Anterior cingulate cortex (tissue), 58 donors: Measurements from ENCODE around the gene CRIP3.
A peak's percentile ranks its signal among the peaks of the same experiment; 100 is the strongest.
"Not testable (repeated sequence)": the region's sequence is repeated elsewhere in the genome, so short reads cannot be mapped to it uniquely, and the experiment has no call there.

Source experiments
- DNase-seq, 58 donors: peaks; one replicate each; lab custom pipeline; 2025; lab: John Stamatoyannopoulos, UW

The CRIP3 gene

DNA sequence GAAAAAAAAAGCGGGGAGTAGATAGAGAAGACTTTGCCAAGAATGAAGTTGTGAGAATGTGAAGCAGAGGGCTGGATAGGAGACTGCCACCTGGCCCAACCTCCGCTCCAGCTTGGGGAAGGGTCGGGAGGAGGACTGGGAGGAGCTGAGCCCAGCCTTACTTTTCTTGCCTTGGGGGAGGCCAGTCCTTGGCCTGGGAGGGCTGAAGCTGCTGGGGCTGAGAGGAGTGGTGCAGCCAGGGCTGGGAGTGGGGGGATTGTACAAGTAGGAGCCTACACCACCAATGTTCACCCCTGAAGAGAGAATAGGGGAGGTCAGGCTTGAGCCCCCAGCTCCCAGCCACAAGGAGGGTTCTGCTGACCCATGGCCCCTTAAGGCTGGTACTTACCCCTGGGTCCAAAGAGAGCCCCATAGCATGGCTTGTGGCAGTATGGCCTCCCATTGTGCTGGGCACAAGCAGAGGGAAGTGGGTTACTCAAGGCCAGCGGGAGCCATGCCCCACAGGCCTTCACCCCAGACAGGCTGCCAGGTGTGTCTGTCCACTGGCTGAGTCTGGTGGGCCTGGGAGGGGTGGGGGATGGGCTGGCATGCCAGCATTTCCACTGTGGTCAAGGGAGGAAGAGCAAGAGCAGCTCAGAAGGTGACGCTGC, 1.1 kb downstream of the CRIP3 start:
- DNase-seq = no peak

DNA sequence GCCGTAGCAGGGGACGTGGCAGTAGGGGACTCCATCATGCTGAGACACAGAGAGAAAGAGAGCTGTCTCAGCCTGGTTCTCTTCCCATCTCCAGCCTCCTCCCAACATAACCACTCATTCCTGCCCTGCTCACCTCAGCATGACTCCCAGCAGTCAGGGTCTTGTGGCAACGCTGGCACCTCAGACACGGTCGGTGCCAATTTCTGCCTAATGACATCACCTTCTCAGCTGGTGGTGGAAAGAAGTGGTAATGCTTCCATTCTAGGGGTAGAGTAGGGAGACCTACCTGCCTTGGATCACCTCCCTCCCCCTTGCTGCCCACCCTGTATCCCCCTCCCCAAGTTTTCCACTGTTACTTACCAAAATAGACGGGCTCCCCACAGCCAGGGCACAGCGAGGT, 2.5 kb downstream of the CRIP3 start:
- no peak for DNase-seq

DNA sequence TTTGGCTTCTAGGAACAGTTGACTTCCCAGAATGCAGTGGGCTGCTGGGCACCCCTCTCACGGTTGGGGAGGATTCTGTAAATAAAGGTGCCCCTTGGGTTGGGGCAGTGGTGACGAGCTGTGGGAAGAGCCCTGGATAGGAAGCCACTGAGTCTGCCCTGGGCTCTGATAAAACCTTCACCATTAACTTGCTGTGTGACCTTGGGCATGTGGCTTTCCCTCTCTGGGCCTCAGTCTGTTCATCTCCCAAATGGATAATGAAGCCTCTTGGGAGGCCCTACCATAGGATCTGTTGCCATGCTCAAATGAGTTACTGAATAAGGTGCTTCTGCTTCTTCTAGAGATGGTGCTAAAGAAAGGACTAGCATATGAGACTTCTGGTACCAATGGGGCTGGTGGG, 3.7 kb downstream of the CRIP3 start:
- no peak for DNase-seq

DNA sequence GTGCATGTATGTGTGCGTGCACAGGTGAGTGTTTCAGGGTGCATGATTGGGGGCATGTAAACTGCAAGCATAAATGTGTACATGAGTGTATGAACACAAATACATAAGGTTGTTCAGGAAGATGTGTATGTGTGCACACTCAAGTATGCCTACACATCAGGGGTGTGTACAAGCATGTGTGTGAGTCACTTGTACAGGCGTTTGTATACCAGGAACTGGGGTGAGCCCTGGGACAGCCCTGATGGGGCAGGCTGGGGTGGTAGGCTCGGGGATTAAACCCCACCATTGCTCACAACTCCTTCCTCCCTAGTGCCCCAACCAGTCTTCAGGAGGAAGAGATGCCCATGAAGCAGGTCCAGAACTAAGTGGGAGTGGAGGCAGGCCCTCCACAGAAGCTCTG, 4.3 kb downstream of the CRIP3 start:
- no peak for DNase-seq

DNA sequence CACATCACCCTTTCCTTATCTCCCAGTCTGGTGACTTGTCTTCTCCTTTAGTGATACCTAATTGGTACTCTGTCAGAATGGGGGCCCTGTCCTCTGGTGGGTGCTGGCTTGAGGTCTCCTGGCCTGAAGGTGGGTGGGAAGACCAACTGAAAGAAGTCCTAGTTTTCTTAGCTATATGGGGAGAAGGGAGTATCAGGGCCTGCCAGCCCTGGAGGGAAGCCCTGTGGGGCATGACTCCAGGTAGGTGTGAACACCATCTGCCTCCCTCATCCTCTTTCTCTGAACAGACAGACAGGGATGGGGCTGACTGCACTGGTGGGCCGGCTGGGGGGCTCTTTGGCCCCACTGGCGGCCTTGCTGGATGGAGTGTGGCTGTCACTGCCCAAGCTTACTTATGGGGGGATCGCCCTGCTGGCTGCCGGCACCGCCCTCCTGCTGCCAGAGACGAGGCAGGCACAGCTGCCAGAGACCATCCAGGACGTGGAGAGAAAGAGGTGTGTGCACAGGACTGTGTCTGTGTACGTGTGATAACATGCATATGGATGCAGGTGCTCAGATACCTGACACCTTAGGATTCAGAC, 4.8 kb downstream of the CRIP3 start:
- DNase-seq = no peak

DNA sequence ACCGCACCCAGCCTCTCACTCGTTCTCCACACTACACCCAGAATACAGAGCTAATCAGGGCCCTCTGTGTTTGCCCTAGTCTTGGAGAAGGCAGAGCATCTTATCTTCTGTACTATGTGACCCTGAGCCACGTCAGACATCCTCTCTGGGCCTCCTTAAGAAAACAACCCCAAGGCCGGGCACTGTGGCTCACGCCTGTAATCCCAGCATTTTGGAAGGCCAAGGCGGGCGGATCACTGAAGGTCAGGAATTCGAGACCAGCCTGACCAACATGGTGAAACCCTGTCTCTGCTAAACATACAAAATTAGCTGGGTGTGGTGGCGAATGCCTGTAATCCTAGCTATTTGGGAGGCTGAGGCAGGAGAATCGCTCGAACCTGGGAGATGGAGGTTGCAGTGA, 5.6 kb downstream of the CRIP3 start:
- DNase-seq = not testable (repeated sequence)

DNA sequence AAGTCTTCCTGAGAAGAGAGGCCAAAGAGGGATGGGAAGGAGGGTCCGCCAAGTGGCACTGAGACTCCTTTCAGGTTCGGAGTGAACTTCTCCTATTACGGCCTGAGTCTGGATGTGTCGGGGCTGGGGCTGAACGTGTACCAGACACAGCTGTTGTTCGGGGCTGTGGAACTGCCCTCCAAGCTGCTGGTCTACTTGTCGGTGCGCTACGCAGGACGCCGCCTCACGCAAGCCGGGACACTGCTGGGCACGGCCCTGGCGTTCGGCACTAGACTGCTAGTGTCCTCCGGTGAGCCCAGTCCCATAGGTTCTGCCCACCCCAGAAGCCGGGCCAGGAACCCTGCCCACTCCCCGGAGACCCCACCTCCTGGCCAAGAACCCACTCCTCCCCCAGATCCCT, 6.5 kb downstream of the CRIP3 start:
- DNase-seq = no peak

DNA sequence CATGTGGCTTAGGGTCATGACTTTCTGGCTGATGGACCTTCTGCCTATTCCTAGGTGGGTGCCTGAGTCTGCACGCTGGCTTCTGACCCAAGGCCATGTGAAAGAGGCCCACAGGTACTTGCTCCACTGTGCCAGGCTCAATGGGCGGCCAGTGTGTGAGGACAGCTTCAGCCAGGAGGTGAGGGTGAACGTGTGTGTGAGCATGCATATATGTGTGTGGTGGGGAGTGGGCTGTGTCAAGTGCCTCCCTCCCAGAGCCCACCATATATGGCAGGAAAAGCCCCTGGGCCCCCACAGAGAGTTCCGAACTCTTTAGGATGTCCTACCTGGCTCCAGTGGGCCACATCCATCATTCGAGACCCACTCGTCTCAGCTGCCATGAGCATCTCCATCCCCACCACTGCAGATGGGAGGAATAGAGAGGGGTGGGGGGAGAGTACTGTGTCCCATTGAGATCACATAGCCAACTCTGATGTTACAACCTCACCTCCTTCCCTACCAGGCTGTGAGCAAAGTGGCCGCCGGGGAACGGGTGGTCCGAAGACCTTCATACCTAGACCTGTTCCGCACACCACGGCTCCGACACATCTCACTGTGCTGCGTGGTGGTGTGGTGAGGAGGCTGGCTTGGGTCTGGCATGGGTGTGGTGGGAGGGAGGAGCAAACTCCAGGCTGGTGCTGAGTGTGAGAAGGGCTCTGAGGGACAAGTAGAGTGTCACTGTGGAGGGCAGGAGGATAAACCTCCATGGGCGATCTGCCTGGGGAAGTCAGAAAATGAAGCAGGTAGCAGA, 7.3 kb downstream of the CRIP3 start:
- no peak for DNase-seq

DNA sequence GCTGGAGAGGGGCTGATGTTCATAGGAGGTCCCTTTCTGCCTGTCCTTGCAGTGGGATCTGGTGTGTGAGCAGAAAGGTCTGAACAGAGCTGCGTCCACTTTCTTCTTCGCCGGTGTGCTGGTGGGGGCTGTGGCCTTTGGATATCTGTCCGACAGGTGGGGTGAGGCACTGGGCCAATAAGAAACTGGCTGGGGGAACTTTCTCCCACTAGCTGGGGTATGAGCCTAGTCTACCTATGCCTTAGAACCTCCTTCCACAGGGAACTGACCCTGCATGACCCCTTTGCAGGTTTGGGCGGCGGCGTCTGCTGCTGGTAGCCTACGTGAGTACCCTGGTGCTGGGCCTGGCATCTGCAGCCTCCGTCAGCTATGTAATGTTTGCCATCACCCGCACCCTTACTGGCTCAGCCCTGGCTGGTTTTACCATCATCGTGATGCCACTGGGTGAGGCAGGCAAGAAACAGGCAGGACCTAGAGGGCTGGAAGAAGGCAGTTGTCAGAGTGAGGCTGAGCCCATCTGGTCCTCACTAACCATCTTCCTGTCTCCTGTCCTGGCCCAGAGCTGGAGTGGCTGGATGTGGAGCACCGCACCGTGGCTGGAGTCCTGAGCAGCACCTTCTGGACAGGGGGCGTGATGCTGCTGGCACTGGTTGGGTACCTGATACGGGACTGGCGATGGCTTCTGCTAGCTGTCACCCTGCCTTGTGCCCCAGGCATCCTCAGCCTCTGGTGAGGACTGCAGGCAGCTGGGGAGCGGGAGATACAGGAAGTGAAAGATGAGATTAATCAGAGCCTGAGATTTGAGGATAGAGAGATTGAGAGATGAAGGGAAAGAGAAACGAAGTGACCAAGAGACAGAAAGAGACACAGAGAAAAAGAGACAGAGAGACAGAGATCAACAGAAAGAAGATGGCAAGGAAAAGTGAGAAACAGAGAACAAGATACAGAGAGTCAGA, 9.0 kb downstream of the CRIP3 start:
- DNase-seq = no peak

DNA sequence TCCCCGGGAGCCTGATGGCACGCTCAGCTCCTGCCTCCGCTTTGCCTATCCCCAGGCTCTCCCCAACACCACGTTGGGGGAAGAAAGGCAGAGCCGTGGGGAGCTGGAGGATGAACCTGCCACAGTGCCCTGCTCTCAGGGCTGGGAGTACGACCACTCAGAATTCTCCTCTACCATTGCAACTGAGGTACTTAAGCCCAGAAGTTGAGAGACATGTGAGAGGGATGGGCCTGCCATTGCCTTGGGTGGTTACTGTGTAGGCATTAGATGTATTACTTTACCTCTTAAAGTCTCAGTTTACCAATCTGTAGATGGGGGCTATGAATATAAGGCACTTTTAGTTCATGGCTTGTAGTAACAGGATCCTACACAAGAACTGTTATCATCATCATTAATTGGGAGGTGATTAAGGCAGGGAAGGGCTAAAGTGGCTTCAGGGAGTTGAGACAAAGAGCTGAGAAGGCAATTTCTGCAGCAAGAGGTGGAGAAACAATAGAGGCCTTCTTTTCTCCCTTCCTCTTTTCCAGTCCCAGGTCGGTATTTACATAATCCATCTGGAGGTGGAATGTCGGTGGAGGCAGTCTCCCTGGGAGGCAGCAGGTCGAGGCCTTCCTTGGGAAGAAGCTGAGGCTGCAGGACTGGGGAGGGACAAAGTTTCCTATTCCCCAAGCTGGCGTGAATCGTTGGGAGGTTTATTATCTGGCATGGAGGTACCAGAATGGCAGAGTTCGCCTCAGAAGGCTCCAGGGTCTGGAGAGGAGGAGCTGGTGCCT, 9.9 kb downstream of the CRIP3 start:
- DNase-seq = no peak

DNA sequence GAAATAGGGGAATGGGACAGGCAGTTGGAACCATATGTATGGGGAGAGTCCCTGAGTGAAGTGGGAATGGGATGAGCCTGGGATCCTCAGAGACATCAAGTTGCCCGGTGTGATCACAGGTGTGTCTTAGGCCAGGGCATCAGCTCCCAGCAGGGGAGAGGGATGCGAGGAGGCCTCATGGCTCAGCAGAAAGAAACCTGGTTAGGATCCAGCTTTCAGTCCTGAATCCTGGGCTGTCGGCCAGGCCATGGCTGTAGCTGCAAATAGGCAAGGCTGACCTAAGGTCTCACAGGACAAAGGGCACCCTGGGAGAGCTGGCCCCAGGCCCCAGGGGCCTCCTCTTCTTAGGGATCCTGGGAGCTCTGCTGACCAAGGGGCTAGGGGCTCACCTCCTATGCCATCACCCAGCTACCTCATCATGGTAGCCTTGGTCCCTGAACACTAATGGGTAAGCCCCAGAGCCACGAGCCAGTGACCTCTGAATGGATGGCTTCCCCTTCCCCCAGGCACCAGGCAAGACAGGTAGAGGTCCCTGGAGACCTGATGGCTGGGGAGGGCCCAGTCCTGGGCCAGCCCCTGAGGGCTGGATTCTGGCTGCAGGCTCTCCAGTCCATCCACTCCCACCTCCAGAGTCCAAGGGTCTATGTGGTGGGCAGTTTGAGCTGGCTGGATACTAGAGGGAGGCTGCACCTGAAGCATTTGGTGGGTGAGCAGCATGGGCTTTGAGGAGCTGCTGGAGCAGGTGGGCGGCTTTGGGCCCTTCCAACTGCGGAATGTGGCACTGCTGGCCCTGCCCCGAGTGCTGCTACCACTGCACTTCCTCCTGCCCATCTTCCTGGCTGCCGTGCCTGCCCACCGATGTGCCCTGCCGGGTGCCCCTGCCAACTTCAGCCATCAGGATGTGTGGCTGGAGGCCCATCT, 10.7 kb downstream of the CRIP3 start, which contains the start of gene SLC22A7:
TSS of gene SLC22A7 (plus strand) at position 617 of the 921 bp plus-strand sequence. CDS start at position 716, 99 bp downstream.
- peak in 1 of 58 donors; percentile 23 for DNase-seq

DNA sequence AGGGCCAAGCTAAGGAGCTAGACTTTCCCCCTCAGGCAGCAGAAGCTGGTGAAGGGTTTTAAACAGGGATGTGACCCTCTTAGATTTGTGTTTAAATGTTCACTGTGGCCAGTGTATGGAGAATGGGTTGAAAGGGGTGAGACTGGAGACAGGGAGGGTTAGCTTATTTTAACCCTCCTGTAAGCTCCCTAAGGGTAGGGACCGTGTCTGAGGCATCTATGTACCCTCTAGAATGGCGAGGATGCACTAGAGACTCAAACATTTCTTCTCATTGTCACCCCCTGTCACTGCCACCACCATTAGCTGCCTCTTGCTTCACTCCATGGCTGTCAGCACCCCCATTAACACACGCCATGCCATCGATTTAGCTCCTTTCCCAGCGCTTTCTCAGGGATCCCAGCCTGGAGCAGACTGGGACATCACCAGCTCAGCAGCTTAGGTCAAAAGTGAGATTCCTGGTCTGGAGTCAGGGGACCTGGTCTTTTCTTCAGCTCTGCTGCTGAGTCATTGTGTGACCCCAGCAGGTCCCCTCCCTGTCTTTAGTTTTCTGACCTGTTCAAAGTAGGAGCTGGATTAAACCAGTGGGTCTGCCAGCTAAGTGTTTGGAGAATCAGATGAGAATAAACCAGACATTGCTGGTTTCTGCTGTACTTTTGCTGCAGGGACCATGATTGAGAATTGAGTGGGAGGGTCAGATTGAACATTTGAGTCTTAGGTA, 11.7 kb downstream of the CRIP3 start:
- DNase-seq = no peak

DNA sequence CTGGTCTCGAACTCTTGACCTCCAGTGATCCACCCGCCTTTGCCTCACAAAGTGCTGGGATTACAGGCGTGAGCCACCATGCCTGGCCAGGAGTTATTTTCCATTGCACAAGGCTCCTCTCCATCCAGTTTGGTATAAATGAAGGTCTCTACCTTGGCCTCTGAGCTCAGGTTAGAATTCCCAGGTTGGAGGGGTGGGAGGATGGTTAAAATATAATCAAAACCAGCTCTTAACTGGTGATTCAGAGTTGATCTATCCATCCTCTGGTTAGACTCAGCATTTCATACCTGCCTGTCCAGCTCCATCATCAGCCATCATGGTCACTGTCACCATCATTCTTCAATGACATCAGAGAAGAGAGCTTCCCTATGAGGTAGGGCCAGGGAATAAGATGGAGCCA, 13.2 kb downstream of the CRIP3 start:
- no peak for DNase-seq

DNA sequence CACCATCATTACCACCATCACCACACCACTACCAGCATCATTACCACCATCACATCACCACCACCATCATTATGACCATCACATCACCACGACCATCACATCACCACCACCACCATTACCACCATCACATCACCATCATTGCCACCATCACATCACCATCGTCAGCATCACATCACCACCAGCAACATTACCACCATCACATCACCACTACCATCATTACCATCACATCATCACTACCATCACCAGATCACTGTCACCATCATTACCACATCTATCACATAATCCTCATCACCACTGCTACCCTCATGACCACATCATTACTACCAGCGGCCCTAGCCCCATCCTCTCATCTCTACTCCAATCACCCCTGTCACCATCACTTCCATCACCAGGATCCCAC, 14.1 kb downstream of the CRIP3 start:
- DNase-seq = no peak

DNA sequence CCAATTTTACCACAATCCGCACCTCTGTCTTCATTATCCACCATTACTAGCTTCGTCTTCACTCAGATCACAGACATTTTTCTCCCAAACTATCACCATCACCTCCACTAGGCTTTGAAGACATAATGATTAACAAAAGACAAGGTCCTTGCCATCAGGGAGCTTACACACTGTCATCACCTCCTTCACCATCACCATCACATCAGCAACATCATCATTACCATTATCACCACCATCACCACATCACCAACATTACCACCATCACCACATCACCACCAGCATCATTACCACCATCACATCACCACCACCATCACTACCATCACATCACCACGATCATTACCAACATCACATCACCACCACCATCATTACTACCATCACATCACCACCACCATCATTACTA, 14.9 kb downstream of the CRIP3 start:
- DNase-seq = no peak

DNA sequence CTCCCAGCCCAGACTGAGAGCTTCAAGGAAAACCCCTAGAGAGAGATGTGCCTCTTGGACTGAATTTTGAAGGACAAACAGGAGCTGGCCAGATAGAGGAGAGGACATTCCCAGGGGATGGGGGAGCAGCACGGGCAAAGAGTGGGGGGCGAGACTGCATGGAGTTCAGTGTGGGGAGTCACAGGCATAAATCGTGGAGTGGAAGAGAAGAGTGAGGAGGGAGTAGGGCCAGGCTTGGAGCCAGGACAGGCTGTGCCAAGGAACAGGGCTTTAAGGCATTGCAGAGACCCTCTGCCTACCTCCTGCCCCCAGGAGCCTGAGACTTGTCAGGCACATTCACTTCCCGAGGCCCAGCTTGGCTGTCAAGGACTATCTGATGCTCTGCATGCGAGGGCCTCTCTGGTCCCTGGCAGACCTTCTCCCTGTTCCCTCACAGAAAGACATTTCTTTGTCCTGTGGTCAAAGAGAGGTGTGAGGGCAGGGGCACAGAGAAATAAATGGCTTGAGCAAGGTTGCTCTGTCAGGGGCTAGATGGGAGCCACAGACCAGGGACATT, 15.8 kb downstream of the CRIP3 start:
- no peak for DNase-seq

DNA sequence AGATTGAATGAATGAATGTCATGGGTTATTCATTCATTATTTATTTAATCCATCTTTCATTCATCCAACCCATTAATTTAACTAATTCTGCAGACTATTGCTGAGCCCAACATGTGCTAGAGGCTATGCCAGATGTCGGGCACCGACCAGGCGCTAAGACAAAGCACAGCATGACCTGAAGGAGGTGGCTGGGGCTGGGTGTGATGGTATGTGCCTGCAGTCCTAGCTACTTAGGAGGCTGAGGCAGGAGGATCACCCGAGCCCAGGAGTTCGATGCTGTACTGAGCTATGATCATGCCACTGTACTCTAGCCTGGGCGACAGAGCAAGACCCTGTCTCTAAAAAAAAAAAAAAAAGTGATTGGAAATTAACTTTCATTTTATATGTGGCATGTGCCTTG, 16.3 kb downstream of the CRIP3 start:
- DNase-seq = no peak

DNA sequence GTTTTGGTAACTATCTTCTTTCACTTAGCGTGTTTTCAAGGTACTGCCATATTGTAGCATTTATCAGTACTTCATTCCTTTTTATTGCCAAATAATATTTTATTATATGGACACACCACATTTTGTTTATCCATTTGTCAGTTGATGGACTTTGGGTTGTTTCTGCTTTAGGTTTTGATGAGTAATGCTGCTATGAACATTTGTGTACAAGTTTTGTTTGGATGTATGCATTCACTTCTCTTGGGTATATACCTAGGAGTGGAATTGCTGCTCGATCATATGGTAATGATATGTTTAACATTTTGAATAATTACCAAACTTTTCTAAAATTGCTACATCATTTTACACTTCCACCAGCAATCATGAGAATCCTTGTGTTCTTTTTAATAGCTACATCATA, 16.9 kb downstream of the CRIP3 start:
- no peak for DNase-seq
